Pancreas (tissue), 10 donors: ENCODE results near the gene COL5A1. TPM values are rescaled to one million over a fixed set of nuclear protein-coding genes. Genes with fewer than 3 reads are reported as not detected.

Experiments
- ATAC-seq, 4 donors: fragments of 200-7000 bp; cut with Tn5 transposase; one replicate each; pipeline versions ENCODE4 v1.8.0 to v1.9.1; 2020; ENCODE audit warnings: mild to moderate bottlenecking in 4 of 4, moderate library complexity in 4 of 4
- DNase-seq, 6 donors: peaks; one replicate each; pipeline ENCODE4 v3.0.0-alpha.2; 2020
- FAIRE-seq: peaks from 2 replicates; lab custom pipeline; 2012; peaks lifted over from hg19 to GRCh38; lab: Jason Lieb, UNC
- H3K27ac ChIP-seq, 4 donors: fragments of 200-600 bp; sonication (generic); 1 replicate in 3 of 4; 2 replicates in 1 of 4; pipeline versions ENCODE4 v1.5.0 to v1.8.0; 2020
- H3K27me3 ChIP-seq, 4 donors: fragments of 200-600 bp; one replicate each; pipeline ENCODE4 v1.8.0; 2021
- H3K36me3 ChIP-seq, 3 donors: fragments of 200-600 bp; sonication (generic) in 1 of 3; one replicate each; pipeline versions ENCODE4 v1.5.0 to v1.8.0; 2020 to 2021
- H3K4me1 ChIP-seq, 3 donors: fragments of 200-600 bp; one replicate each; pipeline ENCODE4 v1.8.0; 2021
- H3K4me3 ChIP-seq, 4 donors: fragments of 200-600 bp; sonication (generic) in 2 of 4; one replicate each; pipeline versions ENCODE4 v1.5.0 to v1.8.0; 2020 to 2021
- H3K9me3 ChIP-seq, 4 donors: fragments of 200-600 bp; one replicate each; pipeline ENCODE4 v1.8.0; 2021
- CTCF ChIP-seq, 4 donors: fragments of 200-600 bp; sonication (generic) in 3 of 4; IDR thresholded peaks; one replicate each; pipeline versions ENCODE4 v1.5.0 to v1.8.0; 2021; ENCODE audit warnings: antibody characterized with exemption in 4 of 4
- WGBS, 2 donors: extraction: QIAGEN DNeasy Blood & Tissue Kit; methylation state at CpG; one replicate each; pipeline ENCODE4 v1.1.7; 2013; 5-methylcytosine and 5-hydroxymethylcytosine counted together
- intact Hi-C, 3 donors: fragments of 100-400 bp; cut with DNase I; formaldehyde crosslinking; loops; one replicate each; pipeline versions ENCODE4 v1.11.1 to v1.14.2; 2022
- polyA plus RNA-seq, 2 donors: library from polyadenylated mRNA; stranded (reverse); fragments of 200-250 nt; gene quantifications; one replicate each; pipeline ENCODE4 v1.2.3, GENCODE V29; 2013
- total RNA-seq, 6 donors: library from RNA; stranded (reverse); fragmentation: NEBNext Ultra II Directional in 4 of 6; extraction: Animal tissue kit (Norgen Biotek cat#: 25700) in 4 of 6; gene quantifications; one replicate each; pipeline versions ENCODE4 v1.2.1 to v1.2.4, GENCODE V29; 2021 to 2023
- donor health status: healthy with polysubstance abuse.
- donor health status: DM: no; HTN: no; CAD: no; lungs with moderate emphysema.
- donor health status: DM: no; HTN: no; CAD: no.
- donor health status: control.
- donor health status: control.
- donor health status: Bipolar disorder and iron deficiency.
- donor health status: DM: yes; HTN: yes; CAD: no.
- donor health status: DM: no; HTN: no; CAD: no.
- donor health status: DM: no; HTN: no; CAD: no.
- donor health status: DM: yes; HTN: yes; CAD: no.

The COL5A1 gene
- total and polyA plus RNA-seq, 8 donors, result 1.2 to 62.8 (median 3.5) TPM

- WGBS, 2 donors, result 68 to 77% methylated on average over 15 of the region's 15 CpGs
- no peaks in the 10 kb centered on the region for H3K4me1 ChIP-seq
- H3K27me3 ChIP-seq, result no peaks in the 10 kb centered on the region
- no peaks in the 10 kb centered on the region for H3K36me3 ChIP-seq
- FAIRE-seq (no peak), ATAC-seq (no peak), DNase-seq (no peak)
- no peak overlapping the region for H3K4me3 ChIP-seq
- no peak for TF ChIP-seq CTCF (IDR thresholded peaks at IDR 0.05)
- intact Hi-C loops, result no loop called here
- no peak overlapping the region for H3K27ac ChIP-seq
- H3K9me3 ChIP-seq, result no peaks in the 10 kb centered on the region
Measured at GRCh38 chr9:134671341-134672113, 29.9 kb downstream of the COL5A1 start.

GRCh38 chr9:134676361-134676760, 34.8 kb downstream of the COL5A1 start:
- WGBS, 2 donors, result 18 to 26% methylated on average over 5 of the region's 5 CpGs
- Histone ChIP-seq H3K27ac (no peak overlapping the region), H3K4me1 (no peaks in the 10 kb centered on the region), H3K9me3 (no peaks in the 10 kb centered on the region), H3K27me3 (no peaks in the 10 kb centered on the region), H3K4me3 (no peak overlapping the region), H3K36me3 (no peaks in the 10 kb centered on the region)
- DNase-seq (no peak), FAIRE-seq (no peak), ATAC-seq (no peak)
- no peak for TF ChIP-seq CTCF (IDR thresholded peaks at IDR 0.05)
- intact Hi-C loops, result no loop called here

- ATAC-seq, result no peak
- TF ChIP-seq CTCF (IDR thresholded peaks at IDR 0.05), result no peak
- no peak for FAIRE-seq
- 67 to 77% methylated on average over 6 of the region's 6 CpGs for WGBS, 2 donors
- no peaks in the 10 kb centered on the region for H3K36me3 ChIP-seq
- intact Hi-C loops, result no loop called here
- no peaks in the 10 kb centered on the region for H3K27me3 ChIP-seq
- H3K4me3 ChIP-seq, result no peak overlapping the region
- H3K9me3 ChIP-seq, result no peaks in the 10 kb centered on the region
- no peaks in the 10 kb centered on the region for H3K4me1 ChIP-seq
- DNase-seq, result no peak
- no peak overlapping the region for H3K27ac ChIP-seq
Measured at GRCh38 chr9:134676886-134677285, 35.3 kb downstream of the COL5A1 start.

GRCh38 chr9:134677743-134678142, 36.1 kb downstream of the COL5A1 start:
- DNase-seq (peak in 1 of 6 donors; percentile 24), FAIRE-seq (no peak), ATAC-seq (no peak)
- no peaks in the 10 kb centered on the region for H3K4me1 ChIP-seq
- H3K9me3 ChIP-seq, result no peaks in the 10 kb centered on the region
- no peaks in the 10 kb centered on the region for H3K27me3 ChIP-seq
- H3K4me3 ChIP-seq, result no peak overlapping the region
- no peak for TF ChIP-seq CTCF (IDR thresholded peaks at IDR 0.05)
- WGBS, 2 donors, result 73 to 84% methylated on average over 11 of the region's 11 CpGs
- H3K27ac ChIP-seq, result no peak overlapping the region
- intact Hi-C loops, result no loop called here
- no peaks in the 10 kb centered on the region for H3K36me3 ChIP-seq

GRCh38 chr9:134678206-134678605, 36.6 kb downstream of the COL5A1 start:
- TF ChIP-seq CTCF (IDR thresholded peaks at IDR 0.05), result no peak
- H3K27me3 ChIP-seq, result no peaks in the 10 kb centered on the region
- no peak overlapping the region for H3K27ac ChIP-seq
- ATAC-seq (no peak), FAIRE-seq (no peak), DNase-seq (peak in 2 of 6 donors; percentile 27 to 29)
- intact Hi-C loops, result no loop called here
- H3K36me3 ChIP-seq, result no peaks in the 10 kb centered on the region
- H3K4me1 ChIP-seq, result no peaks in the 10 kb centered on the region
- no peaks in the 10 kb centered on the region for H3K9me3 ChIP-seq
- 48 to 49% methylated on average over 8 of the region's 8 CpGs for whole genome bisulfite sequencing, 2 donors
- no peak overlapping the region for H3K4me3 ChIP-seq
